ENCODE measurements around the gene CTNNB1.

The CTNNB1 gene

GRCh38 chr3:41286305-41286704 lies 87.0 kb downstream of the CTNNB1 start:
- Histone ChIP-seq H3K4me1 (ENCODE audit: control insufficient read depth in 1 of 2, insufficient read depth in 1 of 2, low read depth in 1 of 2, low read length in 1 of 2) (no peaks in the 10 kb centered on the region), H3K4me3 (ENCODE audit: low read depth in 1 of 2, low read length in 1 of 2) (no peak overlapping the region), H3K9me3 (no peaks in the 10 kb centered on the region), H3K27me3 (no peaks in the 10 kb centered on the region), H3K36me3 (no peaks in the 10 kb centered on the region), H3K27ac (no peak overlapping the region)
- TF ChIP-seq, protein P1, sequence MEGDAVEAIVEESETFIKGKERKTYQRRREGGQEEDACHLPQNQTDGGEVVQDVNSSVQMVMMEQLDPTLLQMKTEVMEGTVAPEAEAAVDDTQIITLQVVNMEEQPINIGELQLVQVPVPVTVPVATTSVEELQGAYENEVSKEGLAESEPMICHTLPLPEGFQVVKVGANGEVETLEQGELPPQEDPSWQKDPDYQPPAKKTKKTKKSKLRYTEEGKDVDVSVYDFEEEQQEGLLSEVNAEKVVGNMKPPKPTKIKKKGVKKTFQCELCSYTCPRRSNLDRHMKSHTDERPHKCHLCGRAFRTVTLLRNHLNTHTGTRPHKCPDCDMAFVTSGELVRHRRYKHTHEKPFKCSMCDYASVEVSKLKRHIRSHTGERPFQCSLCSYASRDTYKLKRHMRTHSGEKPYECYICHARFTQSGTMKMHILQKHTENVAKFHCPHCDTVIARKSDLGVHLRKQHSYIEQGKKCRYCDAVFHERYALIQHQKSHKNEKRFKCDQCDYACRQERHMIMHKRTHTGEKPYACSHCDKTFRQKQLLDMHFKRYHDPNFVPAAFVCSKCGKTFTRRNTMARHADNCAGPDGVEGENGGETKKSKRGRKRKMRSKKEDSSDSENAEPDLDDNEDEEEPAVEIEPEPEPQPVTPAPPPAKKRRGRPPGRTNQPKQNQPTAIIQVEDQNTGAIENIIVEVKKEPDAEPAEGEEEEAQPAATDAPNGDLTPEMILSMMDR (IDR thresholded peaks at IDR 0.05), result no peak

- Histone ChIP-seq H3K9me3 (no peaks in the 10 kb centered on the region), H3K4me3 (ENCODE audit: low read depth in 1 of 2, low read length in 1 of 2) (no peak overlapping the region), H3K36me3 (no peaks in the 10 kb centered on the region), H3K4me1 (ENCODE audit: control insufficient read depth in 1 of 2, insufficient read depth in 1 of 2, low read depth in 1 of 2, low read length in 1 of 2) (no peaks in the 10 kb centered on the region), H3K27me3 (no peaks in the 10 kb centered on the region), H3K27ac (no peak overlapping the region)
- TF ChIP-seq, protein P1 (IDR thresholded peaks at IDR 0.05), result no peak
Measured at GRCh38 chr3:41288785-41289184, 89.5 kb downstream of the CTNNB1 start.

Data from neutrophil (primary cell).